ENCODE measurements around the gene ACBD5. TPM values are rescaled to one million over a fixed set of nuclear protein-coding genes. Genes with fewer than 3 reads are reported as not detected.
A peak's percentile ranks its signal among the peaks of the same experiment; 100 is the strongest.
"Not testable (repeated sequence)": the region's sequence is repeated elsewhere in the genome, so short reads cannot be mapped to it uniquely, and the experiment has no call there.

Gene ACBD5
- total RNA-seq, 1 donor from 2014 or later = 15.7 TPM

DNA sequence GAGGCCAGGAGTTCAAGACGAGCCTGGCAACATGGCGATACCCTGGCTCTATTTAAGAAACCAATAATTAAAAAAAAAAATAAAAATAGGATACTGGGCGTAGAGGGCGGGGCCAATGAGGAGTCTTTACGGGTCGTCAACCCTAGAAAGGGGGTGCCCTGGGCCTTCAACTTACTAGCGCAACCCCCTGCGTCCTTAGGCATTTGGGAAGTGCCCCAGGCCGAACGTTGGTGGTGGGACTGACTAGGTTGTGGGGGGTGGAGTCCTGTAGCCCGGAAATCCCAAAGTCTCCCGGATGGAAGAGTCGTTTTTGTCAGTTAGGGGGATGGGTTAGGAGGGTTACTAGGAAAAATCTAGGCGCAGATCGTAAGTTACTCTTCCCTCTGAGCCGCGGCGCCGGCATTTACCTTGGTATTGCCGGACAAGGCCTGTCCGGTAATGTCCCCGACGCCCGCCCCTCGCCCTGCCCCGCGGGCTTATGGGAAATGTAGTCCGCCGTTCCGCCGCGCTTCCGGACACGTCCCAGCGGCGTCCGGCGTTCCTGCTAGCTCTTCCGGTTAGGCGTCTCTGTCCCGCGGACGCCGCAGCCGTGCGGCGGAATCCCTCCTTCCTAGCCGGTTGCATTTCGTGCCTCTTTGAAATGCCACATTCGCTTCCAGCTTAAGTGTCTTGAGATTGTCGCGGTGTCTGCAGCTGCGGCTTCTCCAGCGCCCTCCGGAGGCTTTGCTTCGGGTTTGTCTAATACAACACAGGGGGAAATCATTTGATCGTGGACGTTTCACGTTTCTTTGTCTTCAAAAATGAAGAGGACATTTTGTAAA, 1.3 kb upstream of the ACBD5 start:
- H3K27me3 ChIP-seq (ENCODE audit: control insufficient read depth in 3 of 3, insufficient read depth in 3 of 3, low read length in 3 of 3) = no peaks in the 10 kb centered on the region
- peaks cover 12 to 27% (median 13%) of the 10 kb centered on the region in 3 donors for H3K4me1 ChIP-seq (ENCODE audit: control insufficient read depth in 3 of 3, insufficient read depth in 3 of 3, low read length in 3 of 3)
- H3K27ac ChIP-seq (ENCODE audit: low read depth, low read length) = peak overlapping the region; percentile 95
- H3K9ac ChIP-seq (ENCODE audit: low read depth in 1 of 3, low read length in 3 of 3) = peak overlapping the region; percentile 92 to 98 (median 97)
- no peaks in the 10 kb centered on the region for H3K36me3 ChIP-seq (ENCODE audit: control insufficient read depth in 3 of 3, insufficient read depth in 3 of 3, low read length in 3 of 3)
- peak overlapping the region; percentile 85 to 96 (median 95) for H3K4me3 ChIP-seq (ENCODE audit: low read length in 3 of 3)
- no peaks in the 10 kb centered on the region for H3K9me3 ChIP-seq (ENCODE audit: control insufficient read depth in 3 of 3, low read length in 3 of 3)

DNA sequence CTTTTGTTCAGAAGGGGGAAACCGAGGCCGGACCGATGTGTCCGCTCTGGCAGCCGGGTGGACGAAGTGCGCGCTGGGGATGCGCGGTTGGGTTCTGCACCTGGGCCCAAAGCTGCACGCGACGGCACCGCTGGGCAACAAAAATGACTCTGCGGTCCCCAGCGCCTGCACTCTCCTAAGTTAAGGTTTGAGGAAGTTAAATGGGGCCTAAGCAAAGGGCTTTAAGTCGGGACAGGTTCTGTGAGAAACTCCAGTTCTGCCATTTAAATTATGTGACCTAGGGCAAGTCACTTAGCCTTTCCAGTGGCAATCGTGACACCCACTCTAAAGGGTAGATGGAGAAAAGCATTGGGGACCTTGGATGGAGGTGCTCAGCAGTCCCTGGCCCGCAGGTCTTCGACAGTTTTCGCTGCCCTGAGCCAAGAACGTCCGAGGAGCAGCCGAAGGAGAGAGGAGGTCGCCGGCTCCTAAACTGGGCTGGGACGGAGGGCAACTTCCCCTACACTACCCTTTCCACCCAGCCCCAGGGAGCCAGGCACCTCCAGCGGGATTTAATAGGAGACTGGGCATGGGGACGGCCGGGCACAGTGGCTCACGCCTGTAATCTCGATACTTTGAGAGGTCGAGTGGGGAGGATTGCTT, 534 bp upstream of the ACBD5 start:
- Histone ChIP-seq H3K4me1 (ENCODE audit: control insufficient read depth in 3 of 3, insufficient read depth in 3 of 3, low read length in 3 of 3) (peaks cover 12 to 27% (median 13%) of the 10 kb centered on the region in 3 donors), H3K36me3 (ENCODE audit: control insufficient read depth in 3 of 3, insufficient read depth in 3 of 3, low read length in 3 of 3) (no peaks in the 10 kb centered on the region), H3K9ac (ENCODE audit: low read depth in 1 of 3, low read length in 3 of 3) (peak overlapping the region; percentile 92 to 98 (median 97)), H3K9me3 (ENCODE audit: control insufficient read depth in 3 of 3, low read length in 3 of 3) (no peaks in the 10 kb centered on the region), H3K27ac (ENCODE audit: low read depth, low read length) (peak overlapping the region; percentile 95), H3K27me3 (ENCODE audit: control insufficient read depth in 3 of 3, insufficient read depth in 3 of 3, low read length in 3 of 3) (no peaks in the 10 kb centered on the region), H3K4me3 (ENCODE audit: low read length in 3 of 3) (peak overlapping the region; percentile 85 to 96 (median 95))

DNA sequence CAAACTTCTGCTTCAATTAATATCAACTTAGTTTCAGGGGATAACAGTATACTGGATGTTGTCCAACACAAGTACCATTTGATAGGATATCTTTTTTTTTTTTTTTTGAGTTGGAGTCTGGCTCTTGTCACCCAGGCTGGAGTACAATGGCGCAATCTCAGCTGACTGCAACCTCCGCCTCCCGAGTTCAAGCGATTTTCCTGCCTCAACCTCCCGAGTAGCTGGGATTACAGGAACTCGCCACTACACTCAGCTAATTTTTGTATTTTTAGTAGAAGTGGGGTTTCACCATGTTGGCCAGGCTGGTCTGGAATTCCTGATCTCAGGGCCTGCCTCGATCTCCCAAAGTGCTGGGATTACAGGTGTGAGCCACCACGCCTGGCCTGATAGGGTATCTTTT, 3.1 kb downstream of the ACBD5 start:
- H3K9me3 ChIP-seq (ENCODE audit: control insufficient read depth in 3 of 3, low read length in 3 of 3); H3K4me3 ChIP-seq (ENCODE audit: low read length in 3 of 3); H3K27me3 ChIP-seq (ENCODE audit: control insufficient read depth in 3 of 3, insufficient read depth in 3 of 3, low read length in 3 of 3); H3K27ac ChIP-seq (ENCODE audit: low read depth, low read length); H3K9ac ChIP-seq (ENCODE audit: low read depth in 1 of 3, low read length in 3 of 3); H3K36me3 ChIP-seq (ENCODE audit: control insufficient read depth in 3 of 3, insufficient read depth in 3 of 3, low read length in 3 of 3): not testable (repeated sequence)
- peaks cover 5 to 15% (median 5%) of the 10 kb centered on the region in 3 donors for H3K4me1 ChIP-seq (ENCODE audit: control insufficient read depth in 3 of 3, insufficient read depth in 3 of 3, low read length in 3 of 3)

DNA sequence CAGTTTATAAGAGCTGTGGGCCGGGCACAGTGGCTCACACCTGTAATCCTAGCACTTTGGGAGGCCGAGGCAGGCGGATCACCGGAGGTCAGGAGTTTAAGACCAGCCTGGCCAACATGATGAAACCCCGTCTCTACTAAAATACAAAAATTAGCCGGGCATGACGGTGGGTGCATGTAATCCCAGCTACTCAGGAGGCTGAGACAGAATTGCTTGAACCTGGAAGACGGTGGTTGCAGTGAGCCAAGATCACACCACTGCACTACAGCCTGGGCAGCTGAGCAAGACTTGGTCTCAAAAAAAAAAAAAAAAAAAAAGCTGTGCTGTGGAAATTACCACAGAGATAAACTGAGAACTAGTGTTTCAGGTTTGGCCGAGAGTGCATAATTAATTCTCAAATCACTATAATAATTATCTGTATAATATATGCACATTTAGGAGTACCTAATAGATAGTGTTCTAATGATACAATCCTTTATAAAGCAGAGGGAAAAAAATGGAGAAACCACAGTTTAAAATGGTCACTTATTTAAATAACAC, 3.9 kb downstream of the ACBD5 start:
- not testable (repeated sequence) for H3K27ac ChIP-seq (ENCODE audit: low read depth, low read length); H3K27me3 ChIP-seq (ENCODE audit: control insufficient read depth in 3 of 3, insufficient read depth in 3 of 3, low read length in 3 of 3); H3K9ac ChIP-seq (ENCODE audit: low read depth in 1 of 3, low read length in 3 of 3); H3K36me3 ChIP-seq (ENCODE audit: control insufficient read depth in 3 of 3, insufficient read depth in 3 of 3, low read length in 3 of 3); H3K9me3 ChIP-seq (ENCODE audit: control insufficient read depth in 3 of 3, low read length in 3 of 3); H3K4me3 ChIP-seq (ENCODE audit: low read length in 3 of 3)
- peaks cover 5 to 15% (median 5%) of the 10 kb centered on the region in 3 donors for H3K4me1 ChIP-seq (ENCODE audit: control insufficient read depth in 3 of 3, insufficient read depth in 3 of 3, low read length in 3 of 3)

DNA sequence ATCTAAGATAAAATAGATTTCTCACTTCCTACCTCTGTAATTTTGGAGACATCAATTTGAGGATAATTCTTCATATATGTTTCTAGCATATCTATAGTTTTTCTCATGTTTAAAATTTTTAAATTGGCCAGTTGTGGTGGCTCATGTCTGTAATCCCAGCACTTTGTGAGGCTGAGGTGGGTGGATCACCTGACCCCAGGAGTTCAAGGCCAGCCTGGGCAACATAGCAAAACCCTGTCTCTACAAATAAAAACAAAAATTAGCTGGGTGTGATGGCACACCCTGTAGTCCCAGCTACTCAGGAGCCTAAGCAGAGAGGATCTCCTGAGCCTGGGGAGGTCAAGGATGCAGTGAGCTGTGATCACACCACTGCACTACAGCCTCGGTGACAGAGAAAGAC, 4.9 kb downstream of the ACBD5 start:
- Histone ChIP-seq H3K9me3 (ENCODE audit: control insufficient read depth in 3 of 3, low read length in 3 of 3) (no peaks in the 10 kb centered on the region), H3K9ac (ENCODE audit: low read depth in 1 of 3, low read length in 3 of 3) (no peak overlapping the region), H3K27me3 (ENCODE audit: control insufficient read depth in 3 of 3, insufficient read depth in 3 of 3, low read length in 3 of 3) (no peaks in the 10 kb centered on the region), H3K27ac (ENCODE audit: low read depth, low read length) (no peak overlapping the region), H3K4me1 (ENCODE audit: control insufficient read depth in 3 of 3, insufficient read depth in 3 of 3, low read length in 3 of 3) (peaks cover 0 to 8% (median 3%) of the 10 kb centered on the region in 3 donors), H3K36me3 (ENCODE audit: control insufficient read depth in 3 of 3, insufficient read depth in 3 of 3, low read length in 3 of 3) (peaks cover 0 to 8% (median 4%) of the 10 kb centered on the region in 3 donors), H3K4me3 (ENCODE audit: low read length in 3 of 3) (no peak overlapping the region)

DNA sequence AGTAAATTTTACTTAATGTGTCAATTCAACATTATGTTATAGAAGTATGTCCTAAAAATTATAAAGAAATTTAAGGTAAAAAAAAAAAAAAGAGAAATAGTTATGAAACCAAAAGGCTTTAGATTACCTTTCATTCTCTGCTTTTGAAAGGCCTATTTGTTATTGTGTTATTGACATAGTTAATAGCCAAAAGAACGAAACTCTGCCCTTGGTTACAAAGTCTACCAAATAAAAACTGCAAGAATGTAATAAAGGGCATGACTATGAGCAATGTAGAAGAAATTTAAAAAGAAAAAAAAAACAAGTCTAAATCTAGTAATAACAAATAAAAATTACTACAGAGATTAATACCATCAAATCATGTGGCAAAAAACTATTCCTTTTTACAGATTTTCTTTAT, 10.6 kb downstream of the ACBD5 start:
- H3K9me3 ChIP-seq (ENCODE audit: control insufficient read depth in 3 of 3, low read length in 3 of 3) = no peaks in the 10 kb centered on the region
- no peaks in the 10 kb centered on the region for H3K4me1 ChIP-seq (ENCODE audit: control insufficient read depth in 3 of 3, insufficient read depth in 3 of 3, low read length in 3 of 3)
- peaks cover 11 to 19% (median 16%) of the 10 kb centered on the region in 3 donors for H3K36me3 ChIP-seq (ENCODE audit: control insufficient read depth in 3 of 3, insufficient read depth in 3 of 3, low read length in 3 of 3)
- H3K9ac ChIP-seq (ENCODE audit: low read depth in 1 of 3, low read length in 3 of 3) = no peak overlapping the region
- no peak overlapping the region for H3K27ac ChIP-seq (ENCODE audit: low read depth, low read length)
- no peaks in the 10 kb centered on the region for H3K27me3 ChIP-seq (ENCODE audit: control insufficient read depth in 3 of 3, insufficient read depth in 3 of 3, low read length in 3 of 3)
- no peak overlapping the region for H3K4me3 ChIP-seq (ENCODE audit: low read length in 3 of 3)

DNA sequence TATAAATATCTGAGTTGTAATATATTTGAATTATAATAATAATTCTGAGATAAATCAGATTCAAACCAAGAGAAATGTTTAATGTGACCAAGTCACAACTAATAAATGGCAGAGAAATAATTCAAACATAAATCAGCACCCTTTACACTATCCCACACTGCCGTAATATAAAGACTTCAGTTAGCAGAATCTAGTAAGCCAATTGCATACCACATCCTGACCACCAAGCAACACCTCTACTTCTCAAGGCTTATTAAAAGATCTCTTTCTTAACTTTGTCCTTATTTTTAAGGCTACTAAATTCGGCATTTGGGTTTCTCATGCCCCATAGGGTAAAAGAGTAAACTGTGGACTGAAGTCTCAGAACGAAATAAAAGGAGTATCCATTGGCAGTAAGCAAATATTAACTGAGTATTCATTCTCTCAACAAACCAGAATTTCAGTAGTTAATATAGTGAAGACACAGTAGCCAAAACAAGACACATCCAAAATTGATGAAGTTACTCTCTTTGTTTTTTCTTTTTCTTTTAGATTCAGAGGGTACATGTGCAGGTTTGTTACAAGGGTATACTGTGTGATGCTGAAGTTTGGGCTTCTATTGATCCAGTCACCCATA, 14.8 kb downstream of the ACBD5 start:
- H3K4me3 ChIP-seq (ENCODE audit: low read length in 3 of 3) = no peak overlapping the region
- H3K36me3 ChIP-seq (ENCODE audit: control insufficient read depth in 3 of 3, insufficient read depth in 3 of 3, low read length in 3 of 3) = peaks cover 14 to 24% (median 16%) of the 10 kb centered on the region in 3 donors
- no peak overlapping the region for H3K9ac ChIP-seq (ENCODE audit: low read depth in 1 of 3, low read length in 3 of 3)
- no peaks in the 10 kb centered on the region for H3K9me3 ChIP-seq (ENCODE audit: control insufficient read depth in 3 of 3, low read length in 3 of 3)
- H3K27me3 ChIP-seq (ENCODE audit: control insufficient read depth in 3 of 3, insufficient read depth in 3 of 3, low read length in 3 of 3) = no peaks in the 10 kb centered on the region
- no peaks in the 10 kb centered on the region for H3K4me1 ChIP-seq (ENCODE audit: control insufficient read depth in 3 of 3, insufficient read depth in 3 of 3, low read length in 3 of 3)
- H3K27ac ChIP-seq (ENCODE audit: low read depth, low read length) = no peak overlapping the region

DNA sequence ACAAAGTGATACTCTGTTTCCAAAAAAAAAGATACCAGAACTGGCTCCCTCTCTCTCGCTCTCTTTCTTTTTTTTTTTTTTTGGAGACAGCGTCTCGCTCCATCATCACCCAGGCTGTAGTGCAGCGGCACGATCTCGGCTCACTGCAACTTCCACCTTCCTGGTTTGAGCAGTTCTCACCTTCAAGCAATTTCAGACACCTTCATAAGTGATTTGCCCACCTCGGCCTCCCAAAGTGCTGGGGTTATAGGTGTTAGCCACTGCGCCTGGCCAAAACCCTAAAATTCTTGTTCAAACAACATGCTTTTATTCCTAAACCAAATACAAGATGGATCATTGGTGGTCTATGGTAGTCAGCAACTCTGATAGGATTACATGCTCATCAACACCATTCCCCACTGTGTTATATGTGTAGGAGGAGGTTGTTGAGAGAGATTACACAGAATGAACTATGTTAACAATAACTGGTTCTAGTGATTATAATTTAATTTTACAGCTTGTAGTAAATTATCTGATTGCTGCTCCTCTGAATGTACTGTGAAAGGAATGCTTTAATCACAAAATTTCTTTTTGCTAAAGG, 15.5 kb downstream of the ACBD5 start:
- H3K9ac ChIP-seq (ENCODE audit: low read depth in 1 of 3, low read length in 3 of 3) = no peak overlapping the region
- H3K36me3 ChIP-seq (ENCODE audit: control insufficient read depth in 3 of 3, insufficient read depth in 3 of 3, low read length in 3 of 3) = peaks cover 12 to 22% (median 21%) of the 10 kb centered on the region in 3 donors
- H3K27ac ChIP-seq (ENCODE audit: low read depth, low read length) = no peak overlapping the region
- H3K4me3 ChIP-seq (ENCODE audit: low read length in 3 of 3) = no peak overlapping the region
- H3K4me1 ChIP-seq (ENCODE audit: control insufficient read depth in 3 of 3, insufficient read depth in 3 of 3, low read length in 3 of 3) = no peaks in the 10 kb centered on the region
- no peaks in the 10 kb centered on the region for H3K9me3 ChIP-seq (ENCODE audit: control insufficient read depth in 3 of 3, low read length in 3 of 3)
- H3K27me3 ChIP-seq (ENCODE audit: control insufficient read depth in 3 of 3, insufficient read depth in 3 of 3, low read length in 3 of 3) = no peaks in the 10 kb centered on the region

DNA sequence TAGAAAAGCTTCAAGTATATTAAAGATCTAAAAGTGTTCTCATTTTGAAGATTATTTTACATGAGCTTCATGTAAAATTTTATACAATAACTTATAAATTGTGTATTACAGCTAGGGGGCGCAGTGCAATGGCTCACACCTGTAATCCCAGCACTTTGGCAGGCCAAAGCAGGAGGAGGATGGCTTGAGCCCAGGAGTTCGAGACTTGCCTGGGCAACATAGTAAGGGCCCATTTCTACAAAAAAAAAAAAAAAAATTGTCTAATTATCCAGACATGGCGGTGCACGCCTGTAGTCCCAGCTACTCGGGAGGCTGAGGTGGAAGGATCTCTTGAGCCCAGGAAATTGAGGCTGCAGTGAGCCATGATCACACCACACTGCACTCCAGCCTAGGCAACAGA, 16.6 kb downstream of the ACBD5 start:
- Histone ChIP-seq H3K9me3 (ENCODE audit: control insufficient read depth in 3 of 3, low read length in 3 of 3) (no peaks in the 10 kb centered on the region), H3K36me3 (ENCODE audit: control insufficient read depth in 3 of 3, insufficient read depth in 3 of 3, low read length in 3 of 3) (peaks cover 14 to 27% (median 23%) of the 10 kb centered on the region in 3 donors), H3K27me3 (ENCODE audit: control insufficient read depth in 3 of 3, insufficient read depth in 3 of 3, low read length in 3 of 3) (no peaks in the 10 kb centered on the region), H3K4me3 (ENCODE audit: low read length in 3 of 3) (no peak overlapping the region), H3K27ac (ENCODE audit: low read depth, low read length) (no peak overlapping the region), H3K4me1 (ENCODE audit: control insufficient read depth in 3 of 3, insufficient read depth in 3 of 3, low read length in 3 of 3) (peaks cover 0 to 3% (median 0%) of the 10 kb centered on the region in 3 donors), H3K9ac (ENCODE audit: low read depth in 1 of 3, low read length in 3 of 3) (no peak overlapping the region)

All from skeletal muscle tissue (tissue), 4 donors.